ENCODE data around the gene SP6.

SP6 gene

GRCh38 chr17:47856830-47857229 lies 5.9 kb upstream of the SP6 start:
- Histone ChIP-seq H3K27me3 (ENCODE audit: low read length) (no peaks in the 10 kb centered on the region), H3K9me2 (replicated peaks; ENCODE audit: insufficient read depth, low read length) (no peaks in the 10 kb centered on the region), H3K9ac (ENCODE audit: low read length) (no peak overlapping the region), H3K36me3 (ENCODE audit: low read length) (no peaks in the 10 kb centered on the region), H3K27ac (ENCODE audit: low read depth, low read length) (no peak overlapping the region), H2AFZ (ENCODE audit: low read depth, low read length, severe bottlenecking) (no peak overlapping the region), H3K9me3 (ENCODE audit: insufficient read depth, low read length) (no peaks in the 10 kb centered on the region), H3K4me3 (ENCODE audit: insufficient read depth, low read length, poor library complexity, severe bottlenecking) (no peak overlapping the region), H4K20me1 (ENCODE audit: low read depth, low read length) (no peaks in the 10 kb centered on the region), H3K79me2 (ENCODE audit: insufficient read depth, low read length) (no peaks in the 10 kb centered on the region), H3K4me2 (ENCODE audit: low read depth, low read length, poor library complexity, severe bottlenecking) (no peak overlapping the region), H3F3A (ENCODE audit: insufficient read depth) (no peaks in the 10 kb centered on the region)
- TF ChIP-seq CTCF (IDR thresholded peaks at IDR 0.05; ENCODE audit: insufficient read depth, low read length, poor library complexity, severe bottlenecking) (no peak), EZH2phosphoT487 (conservative IDR thresholded peaks at IDR 0.05; ENCODE audit: low read length) (no peak)

GRCh38 chr17:47855737-47856136 lies 4.8 kb upstream of the SP6 start:
- Histone ChIP-seq H3K4me3 (ENCODE audit: insufficient read depth, low read length, poor library complexity, severe bottlenecking) (no peak overlapping the region), H4K20me1 (ENCODE audit: low read depth, low read length) (no peaks in the 10 kb centered on the region), H3K27me3 (ENCODE audit: low read length) (no peaks in the 10 kb centered on the region), H3F3A (ENCODE audit: insufficient read depth) (no peaks in the 10 kb centered on the region), H3K9me2 (replicated peaks; ENCODE audit: insufficient read depth, low read length) (no peaks in the 10 kb centered on the region), H3K4me2 (ENCODE audit: low read depth, low read length, poor library complexity, severe bottlenecking) (no peak overlapping the region), H3K79me2 (ENCODE audit: insufficient read depth, low read length) (no peaks in the 10 kb centered on the region), H3K9ac (ENCODE audit: low read length) (no peak overlapping the region), H3K36me3 (ENCODE audit: low read length) (no peaks in the 10 kb centered on the region), H2AFZ (ENCODE audit: low read depth, low read length, severe bottlenecking) (no peak overlapping the region), H3K27ac (ENCODE audit: low read depth, low read length) (no peak overlapping the region), H3K9me3 (ENCODE audit: insufficient read depth, low read length) (no peaks in the 10 kb centered on the region)
- TF ChIP-seq EZH2phosphoT487 (conservative IDR thresholded peaks at IDR 0.05; ENCODE audit: low read length) (no peak), CTCF (IDR thresholded peaks at IDR 0.05; ENCODE audit: insufficient read depth, low read length, poor library complexity, severe bottlenecking) (no peak)

GRCh38 chr17:47853616-47854015 lies 2.7 kb upstream of the SP6 start:
- no peaks in the 10 kb centered on the region for H3K36me3 ChIP-seq (ENCODE audit: low read length)
- H3K27me3 ChIP-seq (ENCODE audit: low read length) = no peaks in the 10 kb centered on the region
- H3K9me3 ChIP-seq (ENCODE audit: insufficient read depth, low read length) = no peaks in the 10 kb centered on the region
- no peaks in the 10 kb centered on the region for H3K79me2 ChIP-seq (ENCODE audit: insufficient read depth, low read length)
- H3K9me2 ChIP-seq (replicated peaks; ENCODE audit: insufficient read depth, low read length) = no peaks in the 10 kb centered on the region
- H3K4me3 ChIP-seq (ENCODE audit: insufficient read depth, low read length, poor library complexity, severe bottlenecking) = no peak overlapping the region
- no peak overlapping the region for H3K27ac ChIP-seq (ENCODE audit: low read depth, low read length)
- H4K20me1 ChIP-seq (ENCODE audit: low read depth, low read length) = no peaks in the 10 kb centered on the region
- H3K4me2 ChIP-seq (ENCODE audit: low read depth, low read length, poor library complexity, severe bottlenecking) = no peak overlapping the region
- no peaks in the 10 kb centered on the region for H3F3A ChIP-seq (ENCODE audit: insufficient read depth)
- H2AFZ ChIP-seq (ENCODE audit: low read depth, low read length, severe bottlenecking) = no peak overlapping the region
- no peak for TF ChIP-seq EZH2phosphoT487 (conservative IDR thresholded peaks at IDR 0.05; ENCODE audit: low read length)
- no peak for TF ChIP-seq CTCF (IDR thresholded peaks at IDR 0.05; ENCODE audit: insufficient read depth, low read length, poor library complexity, severe bottlenecking)
- no peak overlapping the region for H3K9ac ChIP-seq (ENCODE audit: low read length)
